HS-27A (cell line): ENCODE results near the gene RAPSN.

Source experiments
- DNase-seq: peaks from one replicate; pipeline ENCODE4 v3.0.0-alpha.2; 2012; ENCODE audit warnings: low read depth, missing footprints

Gene RAPSN

GRCh38 chr11:47433157-47433556 lies 15.8 kb downstream of the RAPSN start:
- no peak for DNase-seq

GRCh38 chr11:47431356-47432083 lies 17.4 kb downstream of the RAPSN start:
- no peak for DNase-seq

GRCh38 chr11:47430524-47430923 lies 18.4 kb downstream of the RAPSN start:
- DNase-seq, result no peak

- peak; percentile 89 for DNase-seq
Measured at GRCh38 chr11:47426062-47426956, 22.6 kb downstream of the RAPSN start, which contains the start of gene PSMC3. PSMC3 (minus strand) TSS chr11:47426439; CDS start chr11:47426279, 160 bp downstream.

GRCh38 chr11:47425611-47426010 lies 23.3 kb downstream of the RAPSN start:
- no peak for DNase-seq

GRCh38 chr11:47418454-47419259 lies 30.3 kb downstream of the RAPSN start:
- DNase-seq, result no peak

- DNase-seq, result no peak
Measured at GRCh38 chr11:47417712-47418111, 31.2 kb downstream of the RAPSN start.

- peak; percentile 94 for DNase-seq
Measured at GRCh38 chr11:47415949-47416472, 32.9 kb downstream of the RAPSN start.

- no peak for DNase-seq
Measured at GRCh38 chr11:47415091-47415854, 33.7 kb downstream of the RAPSN start.

GRCh38 chr11:47414685-47415070 lies 34.3 kb downstream of the RAPSN start:
- no peak for DNase-seq

- DNase-seq, result no peak
Measured at GRCh38 chr11:47413908-47414684, 34.8 kb downstream of the RAPSN start.

- no peak for DNase-seq
Measured at GRCh38 chr11:47413351-47413750, 35.6 kb downstream of the RAPSN start.

GRCh38 chr11:47411884-47412746 lies 36.8 kb downstream of the RAPSN start:
- no peak for DNase-seq

- no peak for DNase-seq
Measured at GRCh38 chr11:47410370-47411264, 38.3 kb downstream of the RAPSN start.

- no peak for DNase-seq
Measured at GRCh38 chr11:47409440-47410369, 39.2 kb downstream of the RAPSN start.

- peak; percentile 75 for DNase-seq
Measured at GRCh38 chr11:47408598-47409439, 40.1 kb downstream of the RAPSN start.
